Testis (tissue), 3 donors: Measurements from ENCODE around the gene CENPO. TPM values are rescaled to one million over a fixed set of nuclear protein-coding genes. Genes with fewer than 3 reads are reported as not detected.

Experiments
- DNase-seq: peaks from one replicate; pipeline ENCODE4 v3.0.0-alpha.2; 2019
- H3K27ac ChIP-seq, 2 donors: fragments of 200-600 bp; sonication (generic); one replicate each; pipeline ENCODE4 v1.5.1; 2019
- H3K27me3 ChIP-seq: fragments of 200-600 bp; sonication (generic); one replicate; pipeline ENCODE4 v1.5.1; 2019
- H3K36me3 ChIP-seq: fragments of 200-600 bp; sonication (generic); one replicate; pipeline ENCODE4 v1.5.1; 2017; ENCODE audit warnings: low read depth; ENCODE audit errors: missing control alignments
- H3K4me1 ChIP-seq: fragments of 200-600 bp; sonication (generic); one replicate; pipeline ENCODE4 v1.5.1; 2019
- H3K4me3 ChIP-seq, 2 donors: fragments of 200-600 bp; sonication (generic); one replicate each; pipeline ENCODE4 v1.5.1; 2017 to 2019
- H3K9me3 ChIP-seq: fragments of 200-600 bp; sonication (generic); one replicate; pipeline ENCODE4 v1.5.1; 2017
- POLR2A ChIP-seq: fragments of 450-650 bp; IDR thresholded peaks from one replicate; pipeline ENCODE4 v1.6.1; 2017; ENCODE audit warnings: antibody characterized with exemption, mild to moderate bottlenecking, moderate library complexity
- WGBS, 2 donors: methylation state at CpG; one replicate each; pipeline ENCODE4 v1.1.5; 2018; 5-methylcytosine and 5-hydroxymethylcytosine counted together
- intact Hi-C: fragments of 100-400 bp; cut with DNase I; formaldehyde crosslinking; loops from one replicate; pipeline ENCODE4 v1.15.1; 2023; ENCODE audit warnings: low total_unique reads
- polyA plus RNA-seq: library from polyadenylated mRNA; stranded (reverse); fragments of 350-450 nt; fragmentation: Illumina TruSeq; extraction: RNeasy Lipid Tissue Mini Kit (QIAGEN cat#74804); gene quantifications from one replicate; pipeline ENCODE4 v1.2.3, GENCODE V29; 2014; ENCODE audit warnings: low read depth, low replicate concordance; ENCODE audit not compliant: insufficient read depth
- total RNA-seq, 2 donors: library from RNA; depleted of rRNA; stranded (reverse); fragments of >200 nt; gene quantifications; one replicate each; pipeline ENCODE4 v1.2.3, GENCODE V29; 2016
- TF ChIP-seq, protein P1 (sequence below), 3 experiments: fragments of 450-650 bp in 2 of 3; fragments of 200-600 bp in 1 of 3; sonication (generic) in 1 of 3; IDR thresholded peaks; one replicate each; pipeline ENCODE4 v1.5.1; 2016 to 2019; ENCODE audit warnings: antibody characterized with exemption in 3 of 3, mild to moderate bottlenecking in 2 of 3, moderate library complexity in 1 of 3

Gene CENPO
- total and polyA plus RNA-seq, 3 donors from 2014 or later, result 27.1 to 41.2 (median 32.8) TPM

DNA sequence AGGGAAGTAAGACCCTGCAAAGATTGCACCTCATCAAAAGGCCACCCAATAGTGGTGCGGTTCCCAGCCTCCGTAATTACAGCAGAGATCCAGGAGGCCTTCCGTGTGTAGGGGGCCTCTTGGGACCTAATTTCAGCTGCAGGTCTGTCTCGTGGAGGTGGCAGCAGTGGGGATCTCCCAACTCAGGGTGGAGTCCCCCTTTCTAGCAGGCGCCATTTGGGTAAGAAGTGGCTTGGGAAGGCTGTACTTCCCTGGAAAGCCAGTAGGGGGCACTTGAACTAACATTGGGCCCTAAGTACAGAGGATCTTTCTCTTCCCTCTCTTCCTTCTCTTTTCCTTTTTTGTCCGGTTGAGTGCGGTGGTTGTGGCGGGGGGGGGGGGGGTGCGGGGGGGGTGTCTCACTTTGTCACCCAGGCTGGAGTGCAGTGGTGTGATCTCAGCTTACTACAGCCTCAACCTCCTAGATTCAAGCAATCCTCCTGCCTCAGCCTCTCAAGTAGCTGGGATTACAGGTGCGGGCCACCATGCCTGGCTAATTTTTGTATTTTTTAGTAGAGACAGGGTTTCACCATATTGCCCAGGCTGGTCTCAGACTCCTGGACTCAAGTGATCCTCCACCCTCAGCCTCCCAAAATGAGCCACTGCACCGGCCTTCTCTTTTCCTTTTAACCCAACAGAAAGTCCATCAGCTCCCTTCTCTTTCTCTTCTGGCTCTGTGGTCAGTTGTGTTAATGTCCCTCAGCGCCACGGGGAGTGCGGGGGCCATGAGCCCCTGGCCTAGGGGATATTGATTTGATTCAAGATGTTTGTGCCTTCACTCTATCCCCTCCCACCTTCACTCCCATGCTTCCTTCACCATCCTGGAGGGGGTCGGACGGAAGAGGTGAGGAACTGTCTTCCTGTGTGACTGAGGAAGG, 32.0 kb downstream of the CENPO start:
- TF ChIP-seq, protein P1, sequence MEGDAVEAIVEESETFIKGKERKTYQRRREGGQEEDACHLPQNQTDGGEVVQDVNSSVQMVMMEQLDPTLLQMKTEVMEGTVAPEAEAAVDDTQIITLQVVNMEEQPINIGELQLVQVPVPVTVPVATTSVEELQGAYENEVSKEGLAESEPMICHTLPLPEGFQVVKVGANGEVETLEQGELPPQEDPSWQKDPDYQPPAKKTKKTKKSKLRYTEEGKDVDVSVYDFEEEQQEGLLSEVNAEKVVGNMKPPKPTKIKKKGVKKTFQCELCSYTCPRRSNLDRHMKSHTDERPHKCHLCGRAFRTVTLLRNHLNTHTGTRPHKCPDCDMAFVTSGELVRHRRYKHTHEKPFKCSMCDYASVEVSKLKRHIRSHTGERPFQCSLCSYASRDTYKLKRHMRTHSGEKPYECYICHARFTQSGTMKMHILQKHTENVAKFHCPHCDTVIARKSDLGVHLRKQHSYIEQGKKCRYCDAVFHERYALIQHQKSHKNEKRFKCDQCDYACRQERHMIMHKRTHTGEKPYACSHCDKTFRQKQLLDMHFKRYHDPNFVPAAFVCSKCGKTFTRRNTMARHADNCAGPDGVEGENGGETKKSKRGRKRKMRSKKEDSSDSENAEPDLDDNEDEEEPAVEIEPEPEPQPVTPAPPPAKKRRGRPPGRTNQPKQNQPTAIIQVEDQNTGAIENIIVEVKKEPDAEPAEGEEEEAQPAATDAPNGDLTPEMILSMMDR (IDR thresholded peaks at IDR 0.05), result peak in 2 of 3 experiments; percentile 22 to 36
- TF ChIP-seq POLR2A, result no peak
- intact Hi-C loops, result loop anchor here (5.0 kb wide), 1 partner anchor 413 kb away; no protein-coding TSS in a partner anchor

DNA sequence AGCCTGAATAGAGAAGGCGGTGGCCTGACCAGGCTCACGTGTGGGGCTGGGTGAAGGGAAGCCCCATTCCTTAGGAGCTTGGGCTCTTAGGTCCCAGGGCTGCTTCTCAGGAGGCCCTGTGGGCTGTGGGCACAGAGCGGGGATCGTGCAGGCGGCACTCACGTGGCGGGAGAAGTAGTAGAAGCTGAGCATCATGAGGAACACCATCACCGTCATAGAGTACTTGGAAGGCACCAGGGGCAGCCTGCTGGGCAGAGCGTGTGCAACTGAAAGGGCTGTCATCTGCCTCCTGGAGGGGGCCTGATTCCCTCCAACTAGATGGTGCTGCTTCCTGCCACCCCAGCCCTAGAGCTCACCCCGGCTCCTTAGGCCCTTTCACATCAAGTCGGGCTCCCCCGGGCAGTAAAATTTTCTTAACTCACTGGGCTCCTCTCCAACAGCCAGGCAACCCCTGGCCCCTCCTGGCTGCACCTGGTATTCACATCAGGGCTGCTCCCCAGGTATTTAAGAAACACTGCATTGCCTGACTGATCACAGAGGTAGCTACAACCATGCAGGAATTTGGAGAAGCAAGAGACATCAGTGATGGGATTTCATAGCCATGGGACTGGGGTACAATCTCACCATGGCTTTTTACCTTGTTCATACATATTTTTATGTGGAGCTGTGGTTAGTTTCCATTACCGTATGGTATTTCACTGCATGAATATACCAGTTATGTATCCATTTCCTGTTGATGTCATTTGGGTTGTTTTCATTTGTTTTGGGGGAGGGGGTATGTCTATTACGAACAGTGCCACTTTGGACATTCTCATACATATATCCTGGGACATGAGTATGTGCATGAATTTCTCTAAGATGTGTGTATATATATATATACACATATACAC, 32.9 kb downstream of the CENPO start:
- H3K36me3 ChIP-seq, result no peaks in the 10 kb centered on the region
- peaks cover 5% of the 10 kb centered on the region for H3K4me1 ChIP-seq
- H3K27me3 ChIP-seq, result no peaks in the 10 kb centered on the region
- peak; percentile 12 for DNase-seq
- TF ChIP-seq POLR2A, result no peak
- TF ChIP-seq, protein P1 (IDR thresholded peaks at IDR 0.05), result no peak
- no peak overlapping the region for H3K27ac ChIP-seq
- no peaks in the 10 kb centered on the region for H3K9me3 ChIP-seq
- WGBS, 2 donors, result 92 to 94% methylated on average over 6 to 14 of the region's 14 CpGs
- intact Hi-C loops, result loop anchor here (5.0 kb wide), 1 partner anchor 414 kb away; no protein-coding TSS in a partner anchor
- H3K4me3 ChIP-seq, result no peak overlapping the region

More for the DNA sequence above, 32.0 kb downstream of the CENPO start:
- no peaks in the 10 kb centered on the region for H3K27me3 ChIP-seq
- peak; percentile 21 for DNase-seq
- H3K4me3 ChIP-seq, result no peak overlapping the region
- 88 to 89% methylated on average over 16 of the region's 16 CpGs for WGBS, 2 donors
- H3K36me3 ChIP-seq, result no peaks in the 10 kb centered on the region
- H3K27ac ChIP-seq, result no peak overlapping the region
- no peaks in the 10 kb centered on the region for H3K9me3 ChIP-seq
- H3K4me1 ChIP-seq, result peaks cover 5% of the 10 kb centered on the region

DNA sequence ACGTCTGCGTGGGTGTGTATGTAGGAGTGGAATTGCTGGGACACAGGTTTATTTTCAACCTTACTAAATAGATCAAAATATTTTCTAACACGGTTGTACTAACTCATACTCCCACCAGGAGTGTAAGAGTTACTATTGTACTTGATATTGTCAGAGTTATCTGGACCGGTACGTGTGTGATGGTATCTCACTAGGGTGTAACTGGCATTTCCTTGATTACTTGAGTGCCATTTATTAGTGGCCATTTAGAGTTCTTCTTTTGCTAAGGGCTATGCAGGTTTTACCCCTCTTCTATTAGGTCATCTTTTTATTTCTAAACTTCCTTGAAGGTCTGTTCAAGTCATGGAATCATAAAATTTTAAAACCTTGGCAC, 33.5 kb downstream of the CENPO start:
- no peak for TF ChIP-seq POLR2A
- H3K27ac ChIP-seq, result no peak overlapping the region
- WGBS, 2 donors, result 68 to 71% methylated on average over 5 of the region's 5 CpGs
- no peak for DNase-seq
- peaks cover 5% of the 10 kb centered on the region for H3K4me1 ChIP-seq
- H3K9me3 ChIP-seq, result no peaks in the 10 kb centered on the region
- H3K27me3 ChIP-seq, result no peaks in the 10 kb centered on the region
- intact Hi-C loops, result loop anchor here (5.0 kb wide), 1 partner anchor 414 kb away; no protein-coding TSS in a partner anchor
- H3K36me3 ChIP-seq, result no peaks in the 10 kb centered on the region
- no peak overlapping the region for H3K4me3 ChIP-seq

DNA sequence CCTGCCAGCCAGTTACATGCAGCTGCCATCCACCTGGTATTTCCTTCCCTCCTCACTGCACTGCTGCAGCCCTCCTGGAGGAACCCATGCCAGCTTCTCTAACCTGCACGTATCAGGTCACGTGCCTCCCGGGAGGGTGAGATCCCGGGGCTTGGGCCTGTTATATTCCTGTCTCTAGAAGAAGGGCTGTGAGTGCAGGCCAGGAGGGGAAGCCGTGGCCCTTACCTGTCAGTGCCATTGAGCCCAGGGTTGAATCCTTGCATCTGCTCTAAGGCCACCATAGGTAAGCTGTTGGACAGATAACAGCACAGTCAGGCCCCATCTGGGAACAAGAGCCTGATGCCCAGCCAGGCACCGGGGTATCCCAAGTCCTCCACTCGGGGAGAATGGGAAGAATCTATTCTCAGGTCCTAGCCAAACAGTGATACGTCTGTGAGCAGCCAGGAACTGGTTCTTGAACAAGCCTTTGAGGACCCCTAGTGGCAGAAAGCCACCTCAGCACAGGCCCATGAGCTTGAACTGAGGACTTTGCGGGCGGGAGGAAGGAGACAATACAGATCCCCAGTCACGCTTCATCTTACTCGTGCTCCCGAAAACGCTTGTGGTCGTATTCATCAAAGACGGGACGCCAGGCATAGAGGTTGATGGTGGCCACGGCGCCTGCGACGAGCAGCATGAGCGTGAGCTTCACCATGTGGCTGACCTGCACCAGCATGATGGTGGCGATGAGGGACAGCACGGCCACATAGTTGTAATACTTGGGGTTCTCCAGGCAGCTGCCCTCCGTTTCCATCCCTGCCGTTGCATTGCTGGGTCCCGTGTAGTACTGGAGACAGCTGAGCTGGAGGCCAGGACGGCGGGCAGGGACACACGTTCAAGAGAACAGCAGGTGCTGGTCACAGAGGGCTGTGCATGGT, 34.4 kb downstream of the CENPO start:
- H3K36me3 ChIP-seq, result no peaks in the 10 kb centered on the region
- H3K4me1 ChIP-seq, result peaks cover 5% of the 10 kb centered on the region
- H3K27ac ChIP-seq, result no peak overlapping the region
- H3K27me3 ChIP-seq, result no peaks in the 10 kb centered on the region
- no peak for TF ChIP-seq POLR2A
- TF ChIP-seq, protein P1 (IDR thresholded peaks at IDR 0.05), result peak; percentile 72 to 91 (median 80)
- intact Hi-C loops, result loop anchor here (5.0 kb wide), 1 partner anchor 415 kb away; no protein-coding TSS in a partner anchor
- H3K4me3 ChIP-seq, result no peak overlapping the region
- 42 to 45% methylated on average over 17 to 30 of the region's 30 CpGs for WGBS, 2 donors
- peak; percentile 94 for DNase-seq
- no peaks in the 10 kb centered on the region for H3K9me3 ChIP-seq
